Esophagus mucosa (tissue), 1 donor: ENCODE data around the gene SCUBE1. TPM values are rescaled to one million over a fixed set of nuclear protein-coding genes. Genes with fewer than 3 reads are reported as not detected.
"Not testable (repeated sequence)": the region's sequence is repeated elsewhere in the genome, so short reads cannot be mapped to it uniquely, and the experiment has no call there.

ENCODE experiments used
- ATAC-seq: fragments of 200-7000 bp; cut with Tn5 transposase; one replicate; pipeline ENCODE4 v1.9.1; 2020
- total RNA-seq: library from RNA; stranded (reverse); gene quantifications from one replicate; pipeline ENCODE4 v1.2.4, GENCODE V29; 2023
- donor health status: DM: yes; HTN: yes; CAD: no.

Gene SCUBE1
- total RNA-seq, 1 donor from 2014 or later: 0.80 TPM

DNA sequence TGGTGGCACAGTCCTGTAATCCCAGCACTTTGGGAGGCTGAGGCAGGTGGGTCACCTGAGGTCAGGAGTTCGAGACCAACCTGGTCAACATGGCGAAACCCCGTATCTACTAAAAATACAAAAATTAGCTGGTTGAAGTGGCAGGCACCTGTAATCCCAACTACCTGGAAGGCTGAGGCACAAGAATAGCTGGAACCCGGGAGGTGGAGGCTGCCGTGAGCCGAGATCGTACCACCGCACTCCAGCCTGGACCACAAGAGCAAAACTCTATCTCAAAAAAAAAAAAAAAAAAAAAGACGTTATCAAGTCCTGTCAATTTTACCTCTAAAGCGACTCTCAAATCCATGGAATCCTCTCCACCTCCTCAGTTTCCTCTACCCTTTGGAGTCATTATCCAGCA is 12.5 kb upstream of the SCUBE1 start:
- not testable (repeated sequence) for ATAC-seq

DNA sequence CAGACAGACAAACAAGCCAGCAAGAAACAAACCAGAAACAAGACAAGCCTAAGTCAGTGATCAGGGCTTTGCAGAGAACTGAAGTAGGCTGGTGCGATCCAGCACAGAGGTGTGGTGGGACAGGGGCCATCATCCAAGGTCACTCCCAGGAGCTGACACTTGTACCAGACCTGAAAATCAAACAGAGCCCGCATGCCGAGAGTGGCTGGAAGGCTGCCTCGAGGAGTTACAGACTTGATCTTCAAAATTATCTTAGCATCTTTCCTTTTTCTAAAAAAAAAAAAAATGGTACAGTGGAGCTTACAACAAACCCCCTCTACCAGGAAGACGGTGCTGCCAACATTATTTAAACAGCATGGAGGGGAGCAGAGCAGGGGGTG is 8.8 kb upstream of the SCUBE1 start:
- ATAC-seq: no peak

DNA sequence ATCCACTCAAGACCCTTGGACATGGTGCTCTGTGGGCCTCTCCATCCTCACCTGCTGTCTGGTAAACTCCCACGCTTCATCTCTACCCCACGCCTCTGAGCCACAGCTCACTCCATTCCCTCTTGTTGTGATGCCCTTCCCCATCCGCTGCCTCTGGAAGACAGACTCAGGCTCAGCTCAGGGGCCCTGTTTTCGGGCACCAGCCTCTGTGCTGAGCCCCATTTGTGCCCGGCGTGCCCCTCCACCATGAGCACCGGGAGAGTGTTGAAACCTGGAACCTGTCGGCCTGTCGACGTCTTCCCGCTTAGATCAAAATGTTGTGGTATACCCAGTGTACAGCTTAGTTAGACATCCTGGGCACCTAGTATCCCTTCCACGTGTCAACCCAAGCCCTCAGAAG is 6.5 kb upstream of the SCUBE1 start:
- no peak for ATAC-seq

DNA sequence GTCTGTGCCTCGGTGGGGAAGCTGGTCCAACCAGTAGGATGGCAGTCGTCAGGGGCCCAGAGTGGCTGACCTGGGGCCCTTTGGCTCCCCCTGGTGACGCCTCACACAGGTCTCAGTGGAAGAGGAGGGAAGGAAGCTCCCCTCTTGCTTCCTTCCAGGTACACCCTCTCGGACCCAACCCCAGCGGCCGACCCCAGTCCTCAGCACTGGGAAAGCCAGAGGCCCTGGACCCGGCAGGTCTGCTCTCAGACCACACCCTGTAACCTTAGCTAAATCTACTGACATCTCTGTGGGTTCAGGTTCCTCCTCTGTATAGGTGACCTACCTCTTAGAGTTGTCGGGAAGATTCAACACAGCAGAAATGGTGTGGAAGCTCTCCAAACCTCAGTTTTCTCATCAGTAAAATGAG is 3.4 kb upstream of the SCUBE1 start:
- peak; percentile 45 for ATAC-seq

DNA sequence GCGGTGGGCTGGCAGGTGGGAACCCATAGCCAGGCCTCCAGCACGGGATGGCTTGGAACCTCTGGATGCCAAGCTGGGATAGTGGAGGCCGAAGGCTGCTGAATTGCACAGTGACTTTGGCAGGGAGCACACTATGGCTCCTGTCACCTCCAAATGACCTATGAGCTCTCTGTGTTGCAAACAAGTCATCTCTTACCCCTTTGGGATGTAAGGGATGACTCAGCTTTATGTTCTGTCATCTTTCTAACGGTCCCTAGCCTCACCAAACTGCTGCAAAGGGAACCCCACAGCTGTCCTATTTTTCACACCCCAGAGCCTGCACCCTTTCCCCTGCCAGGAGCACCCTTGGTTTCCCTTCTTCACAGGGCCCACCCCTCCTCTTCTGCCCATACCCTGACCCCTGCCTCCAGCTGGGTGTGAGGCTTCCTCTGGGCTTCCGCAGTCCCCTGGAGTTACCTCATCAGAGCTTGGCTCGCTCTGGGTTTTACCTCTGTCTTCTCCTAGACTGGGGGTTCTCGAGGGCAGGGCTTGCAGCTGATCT is 2.7 kb upstream of the SCUBE1 start:
- ATAC-seq: no peak

DNA sequence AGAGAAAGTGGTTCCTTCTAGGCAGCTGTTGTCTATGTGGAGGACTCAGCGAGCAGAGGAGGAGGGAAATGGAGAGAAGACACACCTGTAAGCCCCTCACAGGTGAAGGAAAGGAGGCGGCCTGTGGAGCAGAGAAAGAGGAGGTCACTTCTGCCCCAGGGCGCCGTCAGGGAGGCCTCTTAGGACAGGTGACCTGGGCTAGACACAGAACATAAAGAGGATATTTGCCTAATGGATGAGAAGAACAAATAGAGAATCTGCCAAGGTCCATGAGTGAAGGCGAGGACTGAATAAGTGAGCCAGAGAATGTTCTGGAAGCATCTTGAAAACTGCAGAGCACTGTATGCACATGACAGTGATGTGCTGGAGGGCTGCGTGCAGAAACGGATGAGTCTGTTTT is 2.2 kb upstream of the SCUBE1 start:
- no peak for ATAC-seq

DNA sequence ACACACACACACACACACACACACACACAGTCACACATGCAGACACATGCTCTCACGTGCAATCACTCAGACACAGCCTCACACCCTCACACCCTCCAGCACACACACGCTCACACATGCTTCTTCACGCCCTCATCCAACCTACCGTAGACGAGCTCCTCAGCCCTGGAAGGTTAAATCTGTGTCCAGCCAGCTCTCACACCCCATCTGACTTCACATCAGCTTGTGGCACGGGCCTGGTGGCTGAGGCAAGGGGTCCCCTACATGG is 1.3 kb upstream of the SCUBE1 start:
- no peak for ATAC-seq

DNA sequence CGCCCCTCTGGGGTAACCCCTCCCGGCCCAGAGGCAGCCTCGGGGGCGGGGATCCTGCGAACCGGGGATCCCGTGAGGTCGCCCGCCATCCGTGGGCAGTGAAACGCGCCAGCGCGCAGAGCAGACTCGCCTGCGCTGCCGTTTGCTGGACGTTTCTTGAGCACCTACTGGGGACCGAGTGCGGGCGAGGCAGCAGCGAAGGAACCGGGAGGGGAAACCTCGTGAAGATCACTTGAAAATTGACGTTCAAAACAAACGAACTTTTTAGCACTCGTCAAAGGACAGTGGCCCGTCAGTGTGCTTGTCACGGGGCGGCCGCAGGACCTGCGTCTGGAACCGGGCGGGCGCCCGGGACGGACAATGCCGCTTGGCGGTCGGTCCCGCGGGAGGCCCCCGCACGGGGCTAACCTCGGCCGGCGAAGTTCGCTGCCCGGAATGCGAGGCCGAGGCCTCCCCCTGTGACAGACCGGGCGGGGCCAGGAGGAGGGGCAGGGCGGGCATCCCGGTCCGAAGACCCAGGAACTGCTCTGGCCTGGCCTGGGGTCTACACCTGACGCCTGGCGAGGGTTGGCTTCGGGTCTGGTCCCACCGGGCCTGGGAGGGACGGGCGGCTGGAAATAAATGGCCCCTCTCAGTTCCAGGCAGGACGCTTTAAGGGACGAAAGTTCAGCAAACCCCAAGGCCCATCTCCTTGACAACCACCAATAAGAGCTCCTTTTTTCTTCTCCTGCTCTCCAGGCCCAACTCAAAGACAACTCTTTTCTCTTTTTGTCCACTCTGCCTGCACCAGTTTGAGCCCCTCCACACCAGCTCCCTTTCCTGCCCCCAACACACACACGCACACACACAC is 723 bp upstream of the SCUBE1 start:
- ATAC-seq: no peak

DNA sequence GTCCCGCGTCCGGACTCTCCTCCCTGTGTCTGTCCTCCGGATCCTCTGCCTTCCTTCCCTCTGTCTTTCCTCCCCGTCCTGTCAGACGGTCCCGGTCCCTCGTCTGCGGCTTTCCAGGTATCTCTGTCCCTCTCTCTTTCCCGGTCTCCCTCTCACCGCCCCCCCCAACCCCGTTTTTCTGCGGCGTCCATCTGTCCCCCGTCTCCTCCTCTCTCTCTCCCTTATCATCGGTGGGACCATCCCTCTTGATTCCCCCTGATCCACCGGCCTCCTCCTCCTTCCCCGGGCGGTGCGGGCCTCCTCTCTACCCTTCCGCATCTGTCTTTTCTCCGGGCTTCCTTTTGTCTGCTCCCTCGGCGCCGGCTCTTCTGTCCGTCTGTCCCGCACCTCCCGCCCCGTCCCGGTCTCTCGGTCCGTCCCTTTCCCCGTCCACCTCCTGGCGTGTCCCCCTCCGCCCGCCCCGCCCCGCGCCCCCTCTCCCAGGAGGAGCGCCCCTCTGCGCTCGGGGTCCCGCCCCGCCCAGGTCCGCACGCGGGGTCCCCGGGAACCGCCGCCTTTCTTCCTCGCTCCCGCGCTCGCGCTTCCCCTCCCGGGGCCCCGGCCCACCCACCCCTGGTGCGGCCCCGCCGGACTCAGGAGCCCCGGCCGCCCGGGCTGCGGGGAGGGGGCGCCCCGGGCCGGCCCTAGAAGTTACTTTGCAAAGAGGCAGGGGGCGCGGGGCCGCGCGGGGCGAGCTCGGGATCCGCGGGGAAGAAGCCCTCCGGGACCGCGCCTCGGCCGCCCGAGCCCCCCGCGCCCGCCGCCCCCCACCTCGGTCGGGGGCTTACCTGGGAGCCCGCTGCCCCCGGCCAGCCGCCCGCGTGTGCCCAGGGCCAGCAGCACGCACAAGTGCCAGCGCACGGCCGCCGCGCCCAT is 568 bp downstream of the SCUBE1 start:
- no peak for ATAC-seq

DNA sequence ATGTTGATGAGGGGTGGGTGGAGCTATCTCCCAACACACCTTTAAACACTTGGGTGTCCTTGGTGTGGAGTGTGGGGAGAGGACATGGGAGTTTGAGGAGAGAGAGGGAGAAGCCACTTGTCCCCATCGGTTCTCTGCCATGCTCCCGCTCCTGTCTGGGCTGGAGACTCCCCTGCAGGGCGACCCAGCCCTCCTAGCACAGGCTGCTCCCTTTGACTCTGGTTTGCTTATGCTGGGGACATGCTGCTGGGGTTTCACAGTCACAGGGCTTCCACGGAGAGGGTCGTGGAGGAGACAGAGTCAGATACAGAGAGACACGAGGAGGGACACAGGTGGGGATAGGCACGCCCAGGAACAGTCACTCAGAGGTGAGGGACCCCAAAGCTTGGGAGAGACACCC is 1.6 kb downstream of the SCUBE1 start:
- ATAC-seq: no peak

DNA sequence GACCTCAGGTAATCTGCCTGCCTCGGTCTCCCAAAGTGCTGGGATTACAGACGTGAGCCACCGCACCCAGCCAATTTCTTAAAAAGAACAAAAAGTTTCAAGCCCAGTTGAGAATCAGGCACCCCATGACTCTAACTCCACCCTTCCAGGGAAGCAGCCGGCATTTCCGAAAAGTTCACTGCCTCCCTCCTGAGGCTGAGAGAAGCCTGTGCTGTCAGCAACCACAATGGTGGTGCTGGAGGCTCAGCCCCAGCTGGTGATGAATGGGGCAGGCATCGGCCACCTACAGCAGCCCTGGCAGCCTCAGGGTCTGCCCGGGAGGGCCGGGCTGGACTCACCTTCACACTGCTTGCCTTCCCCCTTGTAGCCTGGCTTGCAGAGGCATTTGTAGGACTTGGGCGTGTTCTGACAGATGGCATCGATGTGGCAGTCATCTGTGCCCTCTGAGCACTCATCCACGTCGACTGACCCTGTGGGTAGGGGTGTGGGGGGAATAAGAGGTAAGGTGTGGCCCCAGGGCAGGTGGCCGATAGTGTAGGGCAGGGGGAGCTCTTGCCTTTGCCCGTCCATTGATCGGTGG is 4.3 kb downstream of the SCUBE1 start:
- ATAC-seq: no peak

DNA sequence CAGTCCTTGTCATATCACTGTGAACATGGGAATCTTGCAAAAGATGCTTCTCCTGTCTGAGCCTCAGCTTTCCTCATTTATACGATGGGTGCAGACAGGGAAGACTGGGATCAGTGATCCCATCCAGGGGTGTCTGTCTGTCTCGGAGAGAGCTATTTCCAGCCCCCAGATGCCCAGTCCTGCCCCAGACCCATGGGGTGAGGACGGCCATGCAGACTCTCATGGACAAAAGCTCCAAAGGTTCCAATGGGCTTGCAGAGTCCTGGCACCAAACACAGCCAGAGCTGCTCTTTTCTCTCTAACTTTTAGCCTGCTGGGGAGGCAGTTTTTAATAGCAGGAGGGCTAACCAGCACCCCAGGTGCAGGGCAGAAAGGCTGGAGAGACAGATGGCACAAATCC is 5.2 kb downstream of the SCUBE1 start:
- ATAC-seq: no peak

DNA sequence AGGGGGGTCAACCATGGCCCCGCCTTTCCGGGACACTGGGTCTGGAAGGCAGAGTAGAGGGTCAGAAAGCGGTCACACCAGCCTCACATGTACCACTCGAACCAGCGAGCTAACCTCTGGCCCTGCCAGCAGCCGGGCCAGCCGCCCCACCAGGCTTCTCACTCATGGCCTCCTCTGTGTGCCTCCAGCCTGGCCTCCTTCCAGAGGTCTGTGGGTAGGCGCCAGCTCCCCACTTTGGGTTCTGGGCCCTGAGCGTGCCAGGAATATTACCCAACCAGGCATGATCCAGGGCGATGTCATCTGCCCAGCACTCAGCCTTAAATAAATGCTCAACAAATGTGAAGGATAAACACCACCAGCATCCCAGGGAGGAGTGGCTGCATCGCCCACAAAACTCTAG is 5.8 kb downstream of the SCUBE1 start:
- ATAC-seq: no peak

DNA sequence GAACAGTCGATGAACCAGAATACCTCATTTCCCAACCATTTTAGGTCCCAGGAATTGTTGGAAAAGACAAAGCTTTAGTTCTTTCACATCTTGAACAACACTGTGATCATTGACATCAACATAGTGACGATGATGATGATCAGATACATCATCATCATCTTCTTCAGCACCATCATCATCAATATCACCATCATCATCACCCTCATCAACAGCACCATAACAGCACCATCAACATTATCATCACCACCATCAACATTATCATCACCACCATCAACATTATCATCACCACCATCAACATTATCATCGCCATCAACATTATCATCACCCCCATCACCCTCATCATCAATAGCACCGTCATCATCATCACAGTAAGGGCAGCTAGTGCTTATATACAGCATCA is 8.8 kb downstream of the SCUBE1 start:
- no peak for ATAC-seq

DNA sequence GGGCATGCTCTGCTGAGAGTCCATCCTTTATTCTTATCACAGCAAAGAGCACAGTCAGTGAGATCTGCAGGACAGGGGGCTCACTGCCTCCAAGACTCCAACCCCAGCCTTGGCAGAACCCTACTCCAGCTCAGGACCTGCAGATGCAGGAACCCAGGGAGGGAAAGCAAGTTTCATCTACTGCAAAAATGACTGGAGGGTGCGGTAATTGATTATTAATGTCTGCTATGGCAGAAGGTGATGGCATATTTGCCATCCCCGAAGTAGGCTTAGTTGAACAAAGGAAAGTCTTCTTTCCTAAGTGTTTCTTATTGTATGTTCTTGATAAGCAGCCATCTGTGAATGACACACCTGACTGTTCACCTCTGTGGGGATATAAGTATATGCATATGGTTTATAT is 9.2 kb downstream of the SCUBE1 start:
- ATAC-seq: no peak

DNA sequence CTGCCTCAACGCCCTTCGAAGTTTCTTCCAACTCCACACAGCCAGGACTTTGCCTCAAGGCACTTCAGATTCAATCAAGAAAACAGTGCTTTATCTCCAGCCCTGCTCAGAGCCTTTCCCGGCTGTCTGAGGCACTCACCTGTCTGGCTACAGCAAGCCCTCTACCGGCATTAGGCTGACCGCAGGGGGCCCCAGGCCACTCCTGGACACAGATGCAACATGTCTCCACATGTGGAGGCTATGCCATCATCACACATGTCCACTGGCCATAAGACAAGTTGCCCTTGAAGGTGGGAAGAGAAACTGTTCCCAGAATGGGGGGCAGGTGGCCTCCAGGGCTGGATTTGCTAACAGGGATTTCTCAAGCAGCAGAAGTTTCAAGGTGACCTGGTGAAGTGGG is 10.0 kb downstream of the SCUBE1 start:
- no peak for ATAC-seq

DNA sequence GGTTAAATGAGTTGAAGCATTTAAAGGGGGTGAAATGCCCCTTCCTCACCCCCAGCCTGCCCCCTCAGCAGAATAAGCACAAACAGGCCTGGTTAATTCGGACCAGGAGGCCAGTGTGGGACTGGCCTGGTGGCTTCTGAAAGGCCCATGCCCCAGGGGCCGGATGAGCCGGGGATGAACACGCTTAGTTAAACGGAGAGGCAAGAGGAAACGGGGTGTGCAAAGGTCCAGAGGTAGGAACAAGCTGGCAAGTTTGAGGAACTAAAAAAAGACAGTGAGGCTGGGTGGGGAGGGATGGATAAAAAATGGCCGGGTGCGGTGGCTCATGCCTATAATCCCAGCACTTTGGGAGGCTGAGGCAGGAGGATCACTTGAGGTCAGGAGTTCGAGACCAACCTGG is 11.5 kb downstream of the SCUBE1 start:
- ATAC-seq: no peak

DNA sequence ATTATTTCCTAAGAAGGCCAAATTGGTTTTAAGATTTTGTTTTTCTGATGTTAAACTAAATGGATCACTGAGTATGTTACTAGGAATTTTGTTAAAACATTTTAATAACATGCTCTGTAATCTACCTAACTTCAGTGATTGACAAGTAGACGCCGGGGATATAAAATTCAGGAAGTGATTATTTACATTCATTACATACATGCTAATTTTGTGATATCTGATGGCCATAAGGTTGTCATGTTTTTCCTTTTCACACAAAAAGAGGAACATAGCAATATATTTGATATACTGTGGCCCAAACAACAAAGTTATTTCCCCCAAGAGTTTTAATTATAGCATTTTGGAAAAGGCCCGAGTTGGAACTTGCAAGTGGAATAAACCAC is 12.1 kb downstream of the SCUBE1 start:
- ATAC-seq: no peak

DNA sequence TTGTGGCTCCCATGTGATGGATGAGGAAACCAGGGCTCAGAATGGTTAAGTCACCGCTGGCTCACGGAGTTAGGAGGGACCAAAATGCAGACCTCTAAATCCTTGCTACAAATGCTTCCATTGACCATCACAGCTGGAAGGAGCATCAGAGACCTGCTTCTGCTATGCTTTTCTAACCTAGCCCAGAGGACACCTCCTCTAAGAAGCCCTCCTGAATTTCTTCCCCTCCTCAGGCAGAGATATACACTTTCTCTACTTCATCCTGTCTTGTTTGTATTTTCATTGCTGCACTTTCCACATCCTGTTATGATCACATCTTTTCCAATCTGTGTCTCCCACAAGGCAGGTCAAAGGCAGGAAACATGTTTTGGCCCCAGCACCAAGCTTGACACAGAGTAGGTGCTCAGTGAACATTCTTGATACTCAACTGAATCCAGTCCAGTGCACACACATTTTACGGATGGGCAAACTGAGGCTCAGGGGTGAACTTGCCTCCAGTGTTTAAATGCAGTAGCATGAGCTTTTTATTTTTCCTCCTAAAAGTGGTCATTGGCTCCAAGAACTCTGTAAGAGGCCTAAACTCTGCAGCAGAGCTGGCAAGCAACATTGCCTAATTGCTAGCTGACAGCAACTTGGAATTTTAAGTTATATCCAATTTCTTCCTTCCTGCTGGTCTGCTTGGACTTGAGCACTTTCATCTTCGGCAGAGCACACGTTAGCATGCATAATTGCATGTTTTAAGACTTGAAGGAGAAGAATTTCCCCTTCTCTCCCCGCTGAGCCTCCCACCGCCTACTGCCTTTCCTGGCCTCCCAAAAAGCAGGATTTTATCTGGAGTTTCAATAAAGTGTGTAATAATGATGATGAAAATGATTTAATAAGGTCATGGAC is 12.7 kb downstream of the SCUBE1 start:
- ATAC-seq: no peak

DNA sequence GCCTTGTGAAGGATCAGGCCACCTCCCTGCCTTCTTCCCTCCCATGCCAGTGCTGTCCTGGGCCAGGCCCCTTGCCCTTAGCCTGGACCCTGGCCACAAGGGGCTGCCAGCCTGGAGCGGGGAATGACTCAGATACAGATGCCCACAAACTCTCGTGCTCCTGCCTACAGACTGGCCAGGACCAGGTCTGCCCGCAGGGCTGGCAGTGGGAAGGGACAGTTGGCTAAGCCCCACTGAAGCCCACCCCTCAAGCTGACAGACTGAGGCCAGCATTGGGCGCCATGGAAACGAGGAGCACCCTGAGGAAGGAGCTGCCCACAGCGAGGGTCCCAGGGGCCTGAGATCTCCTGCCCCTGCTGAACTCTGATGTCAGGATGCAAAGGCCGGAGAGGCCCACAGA is 14.1 kb downstream of the SCUBE1 start:
- ATAC-seq: no peak

DNA sequence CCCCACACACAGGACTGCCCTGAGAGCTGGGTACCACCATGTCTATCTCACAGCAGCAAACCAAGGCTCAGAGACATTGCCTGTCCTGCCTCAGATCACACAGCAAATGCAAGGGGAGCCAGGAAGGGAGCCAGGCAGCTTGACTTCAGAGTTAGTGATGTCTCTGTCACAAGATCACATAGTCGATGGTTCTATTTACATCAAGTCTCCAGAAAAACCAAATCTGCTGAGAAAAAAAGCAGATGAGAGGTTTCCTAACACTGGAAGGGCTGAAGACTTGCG is 16.1 kb downstream of the SCUBE1 start:
- no peak for ATAC-seq

DNA sequence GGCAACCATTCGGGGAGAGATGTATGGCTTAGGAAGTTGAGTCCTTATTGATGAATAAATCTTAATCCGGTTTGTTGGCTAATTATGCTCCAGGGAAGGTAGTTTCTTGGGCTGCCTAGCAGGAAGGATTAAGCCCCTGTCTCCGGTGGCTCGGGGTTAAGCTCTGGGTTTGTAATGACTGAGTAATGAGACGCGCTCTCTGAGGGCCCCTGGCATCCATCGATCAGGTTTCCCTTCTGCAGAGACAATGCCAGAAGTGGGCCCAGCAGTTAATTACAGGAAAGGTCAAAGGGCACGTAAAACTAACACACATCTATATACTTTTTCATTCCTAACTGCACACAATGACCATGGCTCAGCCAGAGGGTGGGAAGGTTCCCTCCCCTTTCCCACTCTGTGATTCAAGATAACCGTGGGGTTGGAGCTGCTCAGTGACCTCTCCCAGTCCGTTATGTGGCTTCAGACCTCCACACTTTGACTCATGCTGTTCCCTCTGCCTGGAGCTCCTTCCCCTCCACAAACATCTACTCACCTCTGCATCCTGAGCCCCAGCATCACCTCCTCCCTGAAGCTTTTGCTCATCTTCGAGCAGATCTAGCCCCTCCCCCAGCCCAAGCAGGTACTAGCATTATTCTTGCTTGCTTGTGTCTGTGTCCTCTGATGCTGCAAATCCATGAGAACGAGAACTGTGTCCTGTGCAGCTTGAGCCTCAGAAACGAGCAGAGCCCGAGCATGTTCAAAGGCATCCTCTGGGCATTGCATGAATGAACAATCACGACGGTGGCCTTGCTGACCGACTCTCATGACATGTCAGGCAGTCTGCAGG is 16.6 kb downstream of the SCUBE1 start:
- no peak for ATAC-seq
